ENCODE data around the gene ANTXR1.

DNA sequence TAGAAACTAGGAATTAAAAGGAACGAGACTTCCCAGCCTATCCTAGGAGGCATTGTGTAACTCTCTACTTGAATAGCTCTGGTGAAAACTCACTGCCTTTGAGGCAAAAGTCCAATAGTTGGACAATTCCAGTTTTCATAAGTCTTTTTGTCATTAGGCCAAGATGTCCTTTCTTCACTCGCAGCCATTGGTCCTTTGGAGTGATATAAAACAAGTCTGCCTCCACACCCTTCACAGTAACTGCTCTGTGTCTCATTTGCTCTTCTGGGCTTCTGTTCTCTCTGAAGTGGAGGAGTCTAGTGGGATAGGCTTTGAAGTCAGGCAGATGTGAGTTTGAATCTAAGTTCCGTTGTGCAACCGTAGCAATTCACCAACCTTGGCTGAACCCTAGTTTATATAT, 28.2 kb downstream of the ANTXR1 start:
- TF ChIP-seq, protein P1, sequence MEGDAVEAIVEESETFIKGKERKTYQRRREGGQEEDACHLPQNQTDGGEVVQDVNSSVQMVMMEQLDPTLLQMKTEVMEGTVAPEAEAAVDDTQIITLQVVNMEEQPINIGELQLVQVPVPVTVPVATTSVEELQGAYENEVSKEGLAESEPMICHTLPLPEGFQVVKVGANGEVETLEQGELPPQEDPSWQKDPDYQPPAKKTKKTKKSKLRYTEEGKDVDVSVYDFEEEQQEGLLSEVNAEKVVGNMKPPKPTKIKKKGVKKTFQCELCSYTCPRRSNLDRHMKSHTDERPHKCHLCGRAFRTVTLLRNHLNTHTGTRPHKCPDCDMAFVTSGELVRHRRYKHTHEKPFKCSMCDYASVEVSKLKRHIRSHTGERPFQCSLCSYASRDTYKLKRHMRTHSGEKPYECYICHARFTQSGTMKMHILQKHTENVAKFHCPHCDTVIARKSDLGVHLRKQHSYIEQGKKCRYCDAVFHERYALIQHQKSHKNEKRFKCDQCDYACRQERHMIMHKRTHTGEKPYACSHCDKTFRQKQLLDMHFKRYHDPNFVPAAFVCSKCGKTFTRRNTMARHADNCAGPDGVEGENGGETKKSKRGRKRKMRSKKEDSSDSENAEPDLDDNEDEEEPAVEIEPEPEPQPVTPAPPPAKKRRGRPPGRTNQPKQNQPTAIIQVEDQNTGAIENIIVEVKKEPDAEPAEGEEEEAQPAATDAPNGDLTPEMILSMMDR (conservative IDR thresholded peaks at IDR 0.05; ENCODE audit: low read length) = no peak
- no peak for TF ChIP-seq EZH2phosphoT487 (IDR thresholded peaks at IDR 0.05; ENCODE audit: borderline replicate concordance)
